Psoas muscle (tissue), 8 donors: ENCODE data around the gene MYO1D. TPM values are rescaled to one million over a fixed set of nuclear protein-coding genes. Genes with fewer than 3 reads are reported as not detected.
"Not testable (repeated sequence)": the region's sequence is repeated elsewhere in the genome, so short reads cannot be mapped to it uniquely, and the experiment has no call there.

ENCODE experiments used
- ATAC-seq, 4 donors: fragments of 200-7000 bp; cut with Tn5 transposase; one replicate each; pipeline ENCODE4 v1.9.1; 2020; ENCODE audit warnings: moderate library complexity in 3 of 4, mild to moderate bottlenecking in 2 of 4
- DNase-seq, 2 donors: peaks; one replicate each; pipeline ENCODE4 v3.0.0-alpha.2; 2020
- H3K27ac ChIP-seq: fragments of 200-600 bp; one replicate; pipeline ENCODE4 v1.8.0; 2022
- H3K27me3 ChIP-seq, 3 donors: fragments of 200-600 bp in 1 of 3; one replicate each; pipeline versions ENCODE4 v1.6.1 to v1.8.0; 2013 to 2022; ENCODE audit warnings: low read length in 2 of 3, mild to moderate bottlenecking in 2 of 3, moderate library complexity in 1 of 3; ENCODE audit not compliant: insufficient read depth in 3 of 3
- H3K36me3 ChIP-seq, 2 donors: fragments of 200-600 bp in 1 of 2; one replicate each; pipeline versions ENCODE4 v1.6.1 to v1.8.0; 2013 to 2022; ENCODE audit warnings: low read depth in 1 of 2, mild to moderate bottlenecking in 1 of 2, moderate library complexity in 1 of 2; ENCODE audit not compliant: insufficient read depth in 1 of 2
- H3K4me1 ChIP-seq: fragments of 200-600 bp; one replicate; pipeline ENCODE4 v1.8.0; 2022
- H3K4me3 ChIP-seq: fragments of 200-600 bp; one replicate; pipeline ENCODE4 v1.8.0; 2022; ENCODE audit warnings: mild to moderate bottlenecking
- H3K9me3 ChIP-seq: fragments of 200-600 bp; one replicate; pipeline ENCODE4 v1.8.0; 2022
- CTCF ChIP-seq: fragments of 200-600 bp; IDR thresholded peaks from one replicate; pipeline ENCODE4 v1.8.0; 2022; ENCODE audit warnings: antibody characterized with exemption
- WGBS, 3 donors: extraction: QIAGEN DNeasy Blood & Tissue Kit; methylation state at CpG; one replicate each; pipeline versions ENCODE4 v1.1.6 to v1.1.7; 2013; 5-methylcytosine and 5-hydroxymethylcytosine counted together
- intact Hi-C, 2 donors: fragments of 100-400 bp; cut with DNase I; formaldehyde crosslinking; loops; one replicate each; pipeline versions ENCODE4 v1.11.0 to v1.14.2; 2022
- polyA plus RNA-seq, 3 donors: library from polyadenylated mRNA; stranded (reverse); fragments of 200-250 nt; gene quantifications; one replicate each; pipeline ENCODE4 v1.2.3, GENCODE V29; 2013
- total RNA-seq, 4 donors: library from RNA; stranded (reverse); fragmentation: NEBNext Ultra II Directional in 2 of 4; extraction: Animal tissue kit (Norgen Biotek cat#: 25700) in 2 of 4; gene quantifications; one replicate each; pipeline versions ENCODE4 v1.2.1 to v1.2.4, GENCODE V29; 2021 to 2023
- donor health status: healthy with polysubstance abuse.
- donor health status: DM: no; HTN: no; CAD: no; lungs with moderate emphysema.
- donor health status: Bipolar disorder and iron deficiency.
- donor health status: healthy.
- donor health status: DM: yes; HTN: yes; CAD: no.
- donor health status: DM: no; HTN: no; CAD: no.
- donor health status: DM: no; HTN: no; CAD: no.
- donor health status: DM: yes; HTN: yes; CAD: no.

The MYO1D gene
- total and polyA plus RNA-seq, 7 donors: 1.8 to 5.9 (median 4.1) TPM

GRCh38 chr17:32453370-32453769 is 423.6 kb downstream of the MYO1D start:
- DNase-seq: no peak
- no peaks in the 10 kb centered on the region for H3K9me3 ChIP-seq
- no peak overlapping the region for H3K27ac ChIP-seq
- ATAC-seq: no peak
- H3K27me3 ChIP-seq: no peaks in the 10 kb centered on the region
- peaks cover 23% of the 10 kb centered on the region for H3K4me1 ChIP-seq
- H3K36me3 ChIP-seq: peaks cover 23 to 100% of the 10 kb centered on the region in 2 donors
- no peak for TF ChIP-seq CTCF
- H3K4me3 ChIP-seq: no peak overlapping the region
- intact Hi-C loops: no loop called here
- 95 to 96% (median 96%) methylated on average over 2 of the region's 2 CpGs for WGBS, 3 donors

DNA sequence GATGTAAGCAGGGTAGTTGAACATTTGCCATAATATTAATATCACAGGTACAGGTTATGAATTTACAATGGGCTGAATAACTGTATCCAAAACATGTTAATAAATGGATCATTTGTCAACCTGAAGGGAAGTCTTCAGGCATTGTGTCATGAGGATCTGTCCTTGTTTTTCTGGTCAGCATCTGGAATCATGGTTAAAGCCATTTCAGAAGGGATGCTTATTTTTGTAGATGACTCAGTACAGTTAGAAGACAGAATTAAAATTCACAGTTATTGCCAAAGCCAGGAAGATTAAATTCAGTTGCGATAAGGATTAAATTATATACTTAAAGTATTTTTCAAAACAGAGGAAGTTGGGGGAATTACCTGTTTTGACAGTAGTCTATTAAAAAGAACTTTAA is 424.6 kb downstream of the MYO1D start:
- TF ChIP-seq CTCF: no peak
- DNase-seq (no peak), ATAC-seq (peak in 1 of 4 donors; percentile 39)
- Histone ChIP-seq H3K9me3 (no peaks in the 10 kb centered on the region), H3K27ac (no peak overlapping the region), H3K27me3 (no peaks in the 10 kb centered on the region), H3K36me3 (peaks cover 22 to 100% of the 10 kb centered on the region in 2 donors), H3K4me1 (peaks cover 26% of the 10 kb centered on the region), H3K4me3 (no peak overlapping the region)
- intact Hi-C loops: no loop called here
- 74 to 85% (median 85%) methylated on average over 1 of the region's 1 CpG for WGBS, 3 donors

GRCh38 chr17:32451879-32452278 is 425.0 kb downstream of the MYO1D start:
- H3K27ac ChIP-seq: no peak overlapping the region
- no peak overlapping the region for H3K4me3 ChIP-seq
- H3K9me3 ChIP-seq: no peaks in the 10 kb centered on the region
- WGBS, 3 donors: 76 to 98% (median 77%) methylated on average over 2 of the region's 2 CpGs
- intact Hi-C loops: no loop called here
- no peak for TF ChIP-seq CTCF
- H3K36me3 ChIP-seq: peaks cover 20 to 100% of the 10 kb centered on the region in 2 donors
- H3K27me3 ChIP-seq: no peaks in the 10 kb centered on the region
- H3K4me1 ChIP-seq: peaks cover 30% of the 10 kb centered on the region
- ATAC-seq (no peak), DNase-seq (no peak)

- Histone ChIP-seq H3K4me1 (peaks cover 40% of the 10 kb centered on the region), H3K36me3 (peaks cover 20 to 88% of the 10 kb centered on the region in 2 donors)
- WGBS, 3 donors: 81 to 88% (median 88%) methylated on average over 6 of the region's 6 CpGs
- intact Hi-C loops, H3K27ac ChIP-seq, H3K4me3 ChIP-seq, H3K27me3 ChIP-seq, DNase-seq, H3K9me3 ChIP-seq, ATAC-seq: not testable (repeated sequence)
These were observed 426.5 kb downstream of the MYO1D start for GRCh38 chr17:32450379-32450778.

DNA sequence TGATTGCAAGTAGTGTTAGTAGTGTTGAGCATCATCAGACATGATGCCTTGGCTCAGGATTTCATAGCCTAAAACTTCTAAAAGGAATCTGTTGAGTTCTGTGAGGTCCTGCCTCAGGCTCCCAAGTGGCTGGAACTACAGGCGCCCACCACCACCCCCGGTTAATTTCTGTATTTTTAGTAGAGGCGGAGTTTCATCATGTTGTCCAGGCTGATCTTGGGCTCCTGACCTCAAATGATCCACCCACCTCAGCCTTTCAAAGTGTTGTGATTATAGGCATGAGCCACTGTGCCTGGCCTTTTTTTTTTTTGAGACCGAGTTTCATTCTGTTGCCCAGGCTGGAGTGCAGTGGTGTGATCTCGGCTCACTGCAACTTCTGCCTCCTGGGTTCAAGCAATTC is 427.0 kb downstream of the MYO1D start:
- ATAC-seq (no peak), DNase-seq (no peak)
- Histone ChIP-seq H3K4me3 (no peak overlapping the region), H3K27ac (no peak overlapping the region), H3K36me3 (peaks cover 18 to 84% of the 10 kb centered on the region in 2 donors), H3K4me1 (peaks cover 40% of the 10 kb centered on the region), H3K27me3 (no peaks in the 10 kb centered on the region), H3K9me3 (no peaks in the 10 kb centered on the region)
- no peak for TF ChIP-seq CTCF
- intact Hi-C loops: no loop called here
- 90 to 94% (median 92%) methylated on average over 5 of the region's 5 CpGs for WGBS, 3 donors
